ENCODE results near the gene ICAM2. TPM values are rescaled to one million over a fixed set of nuclear protein-coding genes. Genes with fewer than 3 reads are reported as not detected.
A peak's percentile ranks its signal among the peaks of the same experiment; 100 is the strongest.

Gene ICAM2
- total RNA-seq, 4 donors from 2014 or later = 39.7 to 82.4 (median 56.3) TPM

- H3K27ac ChIP-seq = peak overlapping the region; percentile 98 to 100 (median 99)
- in situ Hi-C loops (cut with MboI; ENCODE audit: low sequenced_read_pairs in 4 of 4) = no loop called here
- H3K27me3 ChIP-seq = no peaks in the 10 kb centered on the region
Measured at GRCh38 chr17:63978272-63979200, 41.9 kb downstream of the ICAM2 start.

GRCh38 chr17:63976702-63977101 lies 43.7 kb downstream of the ICAM2 start:
- DNase-seq = peak; percentile 79 to 91
- peaks cover 87 to 92% of the 10 kb centered on the region in 2 donors for H3K4me1 ChIP-seq

More at GRCh38 chr17:63978272-63979200, 41.9 kb downstream of the ICAM2 start:
- Histone ChIP-seq H3K4me3 (no peak overlapping the region), H3K4me1 (peaks cover 88% of the 10 kb centered on the region in 2 donors), H3K36me3 (no peaks in the 10 kb centered on the region), H3K9me3 (no peaks in the 10 kb centered on the region)
- no peak for TF ChIP-seq POLR2A (IDR thresholded peaks at IDR 0.05)
- no peak for TF ChIP-seq CTCF (IDR thresholded peaks at IDR 0.05 in 4 of 5, conservative IDR thresholded peaks at IDR 0.05 in 1 of 5)
- ATAC-seq (no peak), DNase-seq (no peak)
- intact Hi-C loops (cut with DNase I; ENCODE audit: low total_unique reads) = no loop called here

GRCh38 chr17:63975541-63976092 lies 44.8 kb downstream of the ICAM2 start:
- in situ Hi-C loops (cut with MboI; ENCODE audit: low sequenced_read_pairs in 4 of 4) (no loop called here), intact Hi-C loops (cut with DNase I; ENCODE audit: low total_unique reads) (no loop called here)
- peak overlapping the region; percentile 98 to 100 (median 99) for H3K27ac ChIP-seq

More at GRCh38 chr17:63976702-63977101, 43.7 kb downstream of the ICAM2 start:
- intact Hi-C loops (cut with DNase I; ENCODE audit: low total_unique reads) = no loop called here
- H3K36me3 ChIP-seq = peaks cover 0 to 7% of the 10 kb centered on the region in 2 donors
- ATAC-seq = peak; percentile 48 to 53
- peak overlapping the region; percentile 98 to 100 (median 99) for H3K27ac ChIP-seq
- H3K4me3 ChIP-seq = peak overlapping the region in 1 of 4 donors; percentile 13
- in situ Hi-C loops (cut with MboI; ENCODE audit: low sequenced_read_pairs in 4 of 4) = no loop called here
- TF ChIP-seq POLR2A (IDR thresholded peaks at IDR 0.05) (peak; percentile 27 to 38), CTCF (IDR thresholded peaks at IDR 0.05 in 4 of 5, conservative IDR thresholded peaks at IDR 0.05 in 1 of 5) (no peak)
- H3K9me3 ChIP-seq = no peaks in the 10 kb centered on the region
- H3K27me3 ChIP-seq = no peaks in the 10 kb centered on the region

More at GRCh38 chr17:63975541-63976092, 44.8 kb downstream of the ICAM2 start:
- DNase-seq (no peak), ATAC-seq (no peak)
- Histone ChIP-seq H3K36me3 (peaks cover 0 to 18% of the 10 kb centered on the region in 2 donors), H3K9me3 (no peaks in the 10 kb centered on the region), H3K4me1 (peaks cover 79 to 81% of the 10 kb centered on the region in 2 donors), H3K4me3 (no peak overlapping the region), H3K27me3 (no peaks in the 10 kb centered on the region)
- no peak for TF ChIP-seq CTCF (IDR thresholded peaks at IDR 0.05 in 4 of 5, conservative IDR thresholded peaks at IDR 0.05 in 1 of 5)
- no peak for TF ChIP-seq POLR2A (IDR thresholded peaks at IDR 0.05)
